Ovary (tissue), 9 donors: ENCODE results near the gene GLA. TPM values are rescaled to one million over a fixed set of nuclear protein-coding genes. Genes with fewer than 3 reads are reported as not detected.

ENCODE experiments used
- DNase-seq, 5 donors: peaks; one replicate each; pipeline ENCODE4 v3.0.0-alpha.2; 2019 to 2020
- H3K27ac ChIP-seq, 2 donors: fragments of 200-600 bp; one replicate each; pipeline versions ENCODE4 v1.5.1 to v1.8.0; 2019 to 2022
- H3K27me3 ChIP-seq: fragments of 200-600 bp; one replicate; pipeline ENCODE4 v1.8.0; 2022
- H3K36me3 ChIP-seq: fragments of 200-600 bp; sonication (generic); one replicate; pipeline ENCODE4 v1.5.1; 2019
- H3K4me1 ChIP-seq: one replicate; pipeline ENCODE4 v1.8.1; 2013; ENCODE audit warnings: mild to moderate bottlenecking, moderate library complexity; ENCODE audit not compliant: insufficient read depth
- H3K4me3 ChIP-seq: fragments of 200-600 bp; sonication (generic); one replicate; pipeline ENCODE4 v1.5.1; 2017
- H3K9me3 ChIP-seq, 2 donors: fragments of 200-600 bp in 1 of 2; sonication (generic) in 1 of 2; one replicate each; pipeline versions ENCODE4 v1.5.1 to v1.8.1; 2013 to 2019; ENCODE audit warnings: mild to moderate bottlenecking in 1 of 2, moderate library complexity in 1 of 2
- CTCF ChIP-seq, 3 donors: fragments of 450-650 bp in 2 of 3; fragments of 200-600 bp in 1 of 3; IDR thresholded peaks; one replicate each; pipeline versions ENCODE4 v1.5.1 to v1.8.0; 2016 to 2022; ENCODE audit warnings: antibody characterized with exemption in 3 of 3, mild to moderate bottlenecking in 1 of 3
- EP300 ChIP-seq: sonication (generic); formaldehyde crosslinking; IDR thresholded peaks from one replicate; pipeline ENCODE4 v1.6.1; 2017; ENCODE audit warnings: antibody characterized with exemption
- POLR2A ChIP-seq: fragments of 450-650 bp; IDR thresholded peaks from one replicate; pipeline ENCODE4 v1.6.1; 2017; ENCODE audit warnings: antibody characterized with exemption, mild to moderate bottlenecking, moderate library complexity
- WGBS, 3 donors: extraction: QIAGEN DNeasy Blood & Tissue Kit in 1 of 3; methylation state at CpG; one replicate each; pipeline versions ENCODE4 v1.1.5 to v1.1.7; 2013 to 2017; 5-methylcytosine and 5-hydroxymethylcytosine counted together
- intact Hi-C, 4 donors: fragments of 100-400 bp; cut with DNase I; formaldehyde crosslinking; loops; one replicate each; pipeline versions ENCODE4 v1.11.0 to v1.15.1; 2022 to 2023
- polyA plus RNA-seq, 2 donors: library from polyadenylated mRNA; stranded (reverse); fragments of 200-250 nt in 1 of 2; fragments of 350-450 nt in 1 of 2; fragmentation: Illumina TruSeq in 1 of 2; extraction: RNeasy Lipid Tissue Mini Kit (QIAGEN cat#74804) in 1 of 2; gene quantifications; one replicate each; pipeline ENCODE4 v1.2.3, GENCODE V29; 2013 to 2014
- total RNA-seq, 7 donors: library from RNA; depleted of rRNA in 2 of 7; stranded (reverse); fragments of >200 nt in 2 of 7; fragmentation: NEBNext Ultra II Directional in 3 of 7; extraction: Animal tissue kit (Norgen Biotek cat#: 25700) in 3 of 7; gene quantifications; one replicate each; pipeline versions ENCODE4 v1.1.0 to v1.2.4, GENCODE V29; 2016 to 2023
- donor health status: DM: no; HTN: no; CAD: no; lungs with moderate emphysema.
- donor health status: DM: no; HTN: no; CAD: no.
- donor health status: Bipolar disorder and iron deficiency.
- donor health status: DM: yes; HTN: yes; CAD: no.
- donor health status: DM: no; HTN: no; CAD: no.
- donor health status: DM: yes; HTN: yes; CAD: no.

Gene GLA
- total and polyA plus RNA-seq, 9 donors: 10.1 to 29.9 (median 17.0) TPM

- intact Hi-C loops: no loop called here
Measured at GRCh38 chrX:101398694-101399093, 9.0 kb downstream of the GLA start.

GRCh38 chrX:101397779-101398178 lies 9.9 kb downstream of the GLA start:
- Histone ChIP-seq H3K36me3 (no peaks in the 10 kb centered on the region), H3K4me3 (no peak overlapping the region), H3K4me1 (no peaks in the 10 kb centered on the region), H3K9me3 (no peaks in the 10 kb centered on the region), H3K27me3 (no peaks in the 10 kb centered on the region), H3K27ac (no peak overlapping the region)
- 21 to 30% (median 22%) methylated on average over 4 of the region's 4 CpGs for WGBS, 3 donors
- intact Hi-C loops: no loop called here
- TF ChIP-seq EP300: no peak
- DNase-seq: no peak

More at GRCh38 chrX:101398694-101399093, 9.0 kb downstream of the GLA start:
- WGBS, 3 donors: 66 to 71% (median 67%) methylated on average over 4 of the region's 4 CpGs
- no peak for TF ChIP-seq POLR2A
- TF ChIP-seq CTCF (IDR thresholded peaks at IDR 0.05): no peak
- no peak for TF ChIP-seq EP300
- Histone ChIP-seq H3K27ac (no peak overlapping the region), H3K27me3 (no peaks in the 10 kb centered on the region), H3K4me1 (no peaks in the 10 kb centered on the region), H3K9me3 (no peaks in the 10 kb centered on the region), H3K4me3 (no peak overlapping the region), H3K36me3 (no peaks in the 10 kb centered on the region)
- no peak for DNase-seq

- WGBS, 3 donors: 79 to 90% (median 84%) methylated on average over 1 of the region's 1 CpG
- intact Hi-C loops: no loop called here
- H3K4me1 ChIP-seq: no peaks in the 10 kb centered on the region
Measured at GRCh38 chrX:101395789-101396188, 11.9 kb downstream of the GLA start.

GRCh38 chrX:101394372-101394771 lies 13.4 kb downstream of the GLA start:
- no peaks in the 10 kb centered on the region for H3K36me3 ChIP-seq
- no peaks in the 10 kb centered on the region for H3K4me1 ChIP-seq
- TF ChIP-seq POLR2A (no peak), CTCF (IDR thresholded peaks at IDR 0.05) (no peak), EP300 (no peak)
- no peaks in the 10 kb centered on the region for H3K27me3 ChIP-seq
- no peak overlapping the region for H3K4me3 ChIP-seq
- no peak for DNase-seq
- intact Hi-C loops: no loop called here
- no peaks in the 10 kb centered on the region for H3K9me3 ChIP-seq
- no peak overlapping the region for H3K27ac ChIP-seq

More at GRCh38 chrX:101395789-101396188, 11.9 kb downstream of the GLA start:
- Histone ChIP-seq H3K27ac (no peak overlapping the region), H3K36me3 (no peaks in the 10 kb centered on the region), H3K4me3 (no peak overlapping the region), H3K9me3 (no peaks in the 10 kb centered on the region), H3K27me3 (no peaks in the 10 kb centered on the region)
- no peak for DNase-seq
- no peak for TF ChIP-seq EP300
- no peak for TF ChIP-seq CTCF (IDR thresholded peaks at IDR 0.05)
- no peak for TF ChIP-seq POLR2A

- Histone ChIP-seq H3K27ac (no peak overlapping the region), H3K27me3 (no peaks in the 10 kb centered on the region), H3K4me1 (no peaks in the 10 kb centered on the region), H3K4me3 (no peak overlapping the region), H3K9me3 (no peaks in the 10 kb centered on the region), H3K36me3 (no peaks in the 10 kb centered on the region)
- no peak for DNase-seq
- TF ChIP-seq EP300 (no peak), POLR2A (no peak), CTCF (IDR thresholded peaks at IDR 0.05) (no peak)
- 73 to 79% (median 78%) methylated on average over 11 of the region's 11 CpGs for WGBS, 3 donors
- intact Hi-C loops: no loop called here
Measured at GRCh38 chrX:101393530-101394305, 14.0 kb downstream of the GLA start.
